GM23248 (cell line): ENCODE measurements around the gene EMC10. TPM values are rescaled to one million over a fixed set of nuclear protein-coding genes. Genes with fewer than 3 reads are reported as not detected.

Experiments
- DNase-seq: peaks from one replicate; pipeline ENCODE4 v3.0.0-alpha.2; 2015
- H2AFZ ChIP-seq: fragments of 200-600 bp; sonication (generic); 2 replicates; pipeline ENCODE4 v1.6.1; 2016; ENCODE audit warnings: antibody characterized with exemption
- H3F3A ChIP-seq: fragments of 200-600 bp; sonication (generic); 2 replicates; pipeline ENCODE4 v1.6.1; 2016; ENCODE audit warnings: mild to moderate bottlenecking, antibody characterized with exemption, mixed run types; ENCODE audit not compliant: insufficient read depth
- H3K27ac ChIP-seq: fragments of 200-600 bp; sonication (generic); 2 replicates; pipeline ENCODE4 v1.5.1; 2016; ENCODE audit warnings: mild to moderate bottlenecking
- H3K27me3 ChIP-seq: fragments of 200-600 bp; sonication (generic); replicated peaks from 2 replicates; pipeline ENCODE4 v1.6.1; 2016; ENCODE audit warnings: mild to moderate bottlenecking; ENCODE audit not compliant: insufficient read depth
- H3K36me3 ChIP-seq: fragments of 200-600 bp; sonication (generic); 2 replicates; pipeline ENCODE4 v1.6.1; 2016; ENCODE audit warnings: low read depth, mild to moderate bottlenecking
- H3K4me1 ChIP-seq: fragments of 200-600 bp; sonication (generic); 2 replicates; pipeline ENCODE4 v1.6.1; 2016; ENCODE audit warnings: mild to moderate bottlenecking; ENCODE audit not compliant: insufficient read depth
- H3K4me2 ChIP-seq: fragments of 200-600 bp; sonication (generic); one replicate; pipeline ENCODE4 v1.6.1; 2016; ENCODE audit warnings: mild to moderate bottlenecking; ENCODE audit not compliant: unreplicated experiment
- H3K4me3 ChIP-seq: fragments of 200-600 bp; sonication (generic); 2 replicates; pipeline ENCODE4 v1.5.1; 2016; ENCODE audit warnings: mild to moderate bottlenecking
- H3K79me2 ChIP-seq: fragments of 200-600 bp; sonication (generic); 2 replicates; pipeline ENCODE4 v1.6.1; 2016; ENCODE audit warnings: mild to moderate bottlenecking; ENCODE audit not compliant: insufficient read depth
- H3K9ac ChIP-seq: fragments of 200-600 bp; sonication (generic); 2 replicates; pipeline ENCODE4 v1.6.1; 2016; ENCODE audit warnings: mild to moderate bottlenecking
- H3K9me2 ChIP-seq: fragments of 200-600 bp; sonication (generic); 2 replicates; pipeline ENCODE4 v1.6.1; 2016; ENCODE audit warnings: mixed run types, mild to moderate bottlenecking, moderate library complexity; ENCODE audit not compliant: insufficient read depth
- H3K9me3 ChIP-seq: fragments of 200-600 bp; sonication (generic); one replicate; pipeline ENCODE4 v1.6.1; 2017; ENCODE audit warnings: low read depth
- H4K20me1 ChIP-seq: fragments of 200-600 bp; sonication (generic); 2 replicates; pipeline ENCODE4 v1.6.0; 2016; ENCODE audit not compliant: insufficient read depth
- EZH2 ChIP-seq: fragments of 200-600 bp; sonication (generic); IDR thresholded peaks from 2 replicates; pipeline ENCODE4 v1.6.1; 2018; ENCODE audit warnings: antibody characterized with exemption, mild to moderate bottlenecking; ENCODE audit not compliant: insufficient read depth, poor library complexity, severe bottlenecking
- EZH2phosphoT487 ChIP-seq: fragments of 200-600 bp; sonication (generic); IDR thresholded peaks from 2 replicates; pipeline ENCODE4 v1.6.1; 2018; ENCODE audit warnings: antibody characterized with exemption, moderate library complexity, mild to moderate bottlenecking, low read depth; ENCODE audit not compliant: insufficient read depth
- WGBS, 2 experiments: methylation state at CpG; one replicate each; pipeline ENCODE4 v1.1.6; 2015 to 2017; ENCODE audit warnings: low lambda C conversion rate in 2 of 2, low coverage in 1 of 2; ENCODE audit errors: missing lambda C conversion rate in 2 of 2; 5-methylcytosine and 5-hydroxymethylcytosine counted together
- in situ Hi-C: fragments of 300-500 bp; cut with MboI; formaldehyde crosslinking; loops from 2 replicates; pipeline ENCODE4 v1.15.0; 2020
- polyA plus RNA-seq: library from polyadenylated mRNA; unstranded; fragments of >200 nt; fragmentation: Nextera tagmentation; extraction: Ambion mirVana; gene quantifications from 2 replicates; pipeline ENCODE4 v1.2.1, GENCODE V29; 2016
- total RNA-seq: library from RNA; depleted of rRNA; stranded (reverse); fragments of >200 nt; shearing (Covaris generic); gene quantifications from 2 replicates; pipeline ENCODE4 v1.2.3, GENCODE V29; 2014

The EMC10 gene
- total and polyA plus RNA-seq, 2 experiments from 2014 or later, result 7.2 to 96.6 TPM

- H3K9me3 ChIP-seq, result no peaks in the 10 kb centered on the region
- H3K9ac ChIP-seq, result no peak overlapping the region
- no peak for TF ChIP-seq EZH2phosphoT487
- no peak for TF ChIP-seq EZH2
- peaks cover 9% of the 10 kb centered on the region; the same call in 1 of the 2 replicates for H3K27me3 ChIP-seq
- WGBS, 2 experiments, result 21 to 25% methylated on average over 2 of the region's 2 CpGs
- no peak overlapping the region for H3K27ac ChIP-seq
- no peak overlapping the region for H3K4me2 ChIP-seq
- no peak overlapping the region for H3K4me3 ChIP-seq
- no peak for DNase-seq
- H2AFZ ChIP-seq, result no peak overlapping the region
- H3K9me2 ChIP-seq, result no peaks in the 10 kb centered on the region
- no peaks in the 10 kb centered on the region for H3K79me2 ChIP-seq
- no peaks in the 10 kb centered on the region for H4K20me1 ChIP-seq
- H3K4me1 ChIP-seq, result no peaks in the 10 kb centered on the region
- no peaks in the 10 kb centered on the region for H3F3A ChIP-seq
- in situ Hi-C loops, result no loop called here
- no peaks in the 10 kb centered on the region for H3K36me3 ChIP-seq
Measured at GRCh38 chr19:50455992-50456391, 20.3 kb upstream of the EMC10 start.

- Histone ChIP-seq H3K4me2 (no peak overlapping the region), H3K9me2 (no peaks in the 10 kb centered on the region), H3K36me3 (no peaks in the 10 kb centered on the region), H3K4me1 (no peaks in the 10 kb centered on the region), H4K20me1 (no peaks in the 10 kb centered on the region), H3K27me3 (peaks cover 9% of the 10 kb centered on the region), H2AFZ (no peak overlapping the region), H3K9ac (no peak overlapping the region), H3K9me3 (no peaks in the 10 kb centered on the region), H3K27ac (no peak overlapping the region), H3K79me2 (no peaks in the 10 kb centered on the region), H3K4me3 (no peak overlapping the region), H3F3A (no peaks in the 10 kb centered on the region)
- DNase-seq, result no peak
- WGBS, 2 experiments, result 38 to 42% methylated on average over 5 of the region's 5 CpGs
- in situ Hi-C loops, result no loop called here
- TF ChIP-seq EZH2phosphoT487, result no peak
Measured at GRCh38 chr19:50457300-50457699, 19.0 kb upstream of the EMC10 start.

GRCh38 chr19:50458396-50459066 lies 17.8 kb upstream of the EMC10 start:
- Histone ChIP-seq H3K4me1 (no peaks in the 10 kb centered on the region), H3K9me3 (no peaks in the 10 kb centered on the region), H3F3A (no peaks in the 10 kb centered on the region), H3K36me3 (no peaks in the 10 kb centered on the region), H3K27me3 (peaks cover 9% of the 10 kb centered on the region), H3K4me2 (no peak overlapping the region), H3K9ac (no peak overlapping the region), H3K79me2 (no peaks in the 10 kb centered on the region), H4K20me1 (no peaks in the 10 kb centered on the region), H3K4me3 (no peak overlapping the region), H3K27ac (no peak overlapping the region), H3K9me2 (no peaks in the 10 kb centered on the region), H2AFZ (no peak overlapping the region)
- peak; percentile 47 for DNase-seq
- TF ChIP-seq EZH2phosphoT487 (no peak), EZH2 (no peak)
- WGBS, 2 experiments, result 13 to 22% methylated on average over 36 to 50 of the region's 50 CpGs
- in situ Hi-C loops, result no loop called here

- H3K36me3 ChIP-seq, result no peaks in the 10 kb centered on the region
- no peaks in the 10 kb centered on the region for H3K9me3 ChIP-seq
- no peaks in the 10 kb centered on the region for H3F3A ChIP-seq
- no peak overlapping the region for H2AFZ ChIP-seq
- no peaks in the 10 kb centered on the region for H3K79me2 ChIP-seq
- H3K27me3 ChIP-seq, result peaks cover 9% of the 10 kb centered on the region
- no peak overlapping the region for H3K4me3 ChIP-seq
- no peak overlapping the region for H3K27ac ChIP-seq
- in situ Hi-C loops, result no loop called here
- H3K9ac ChIP-seq, result no peak overlapping the region
- TF ChIP-seq EZH2 (no peak), EZH2phosphoT487 (no peak)
- H3K9me2 ChIP-seq, result no peaks in the 10 kb centered on the region
- H3K4me1 ChIP-seq, result no peaks in the 10 kb centered on the region
- no peaks in the 10 kb centered on the region for H4K20me1 ChIP-seq
- no peak for DNase-seq
- 52% methylated on average over 29 of the region's 32 CpGs; no CpG with 5 or more reads in 1 of the 2 experiments for WGBS, 2 experiments
- H3K4me2 ChIP-seq, result no peak overlapping the region
Measured at GRCh38 chr19:50459067-50459456, 17.2 kb upstream of the EMC10 start.
